Mucosa of stomach (tissue), 1 donor: ENCODE measurements around the gene PSMA7.

Experiments
- H3K27me3 ChIP-seq: one replicate; pipeline ENCODE4 v1.7.0; 2013; ENCODE audit warnings: mild to moderate bottlenecking, low read length; ENCODE audit not compliant: control insufficient read depth, insufficient read depth
- H3K36me3 ChIP-seq: one replicate; pipeline ENCODE4 v1.7.0; 2013; ENCODE audit warnings: low read length; ENCODE audit not compliant: control insufficient read depth, insufficient read depth
- H3K4me1 ChIP-seq: one replicate; pipeline ENCODE4 v1.7.0; 2013; ENCODE audit warnings: mild to moderate bottlenecking, low read length; ENCODE audit not compliant: control insufficient read depth, insufficient read depth
- H3K4me3 ChIP-seq: one replicate; pipeline ENCODE4 v1.7.0; 2013; ENCODE audit warnings: low read length
- H3K9ac ChIP-seq: one replicate; pipeline ENCODE4 v1.7.0; 2013; ENCODE audit warnings: mild to moderate bottlenecking, low read length, moderate library complexity
- H3K9me3 ChIP-seq: one replicate; pipeline ENCODE4 v1.7.0; 2013; ENCODE audit warnings: mild to moderate bottlenecking, low read length, moderate library complexity; ENCODE audit not compliant: control insufficient read depth
- donor health status: Pancreatic carcinoma.

The PSMA7 gene

DNA sequence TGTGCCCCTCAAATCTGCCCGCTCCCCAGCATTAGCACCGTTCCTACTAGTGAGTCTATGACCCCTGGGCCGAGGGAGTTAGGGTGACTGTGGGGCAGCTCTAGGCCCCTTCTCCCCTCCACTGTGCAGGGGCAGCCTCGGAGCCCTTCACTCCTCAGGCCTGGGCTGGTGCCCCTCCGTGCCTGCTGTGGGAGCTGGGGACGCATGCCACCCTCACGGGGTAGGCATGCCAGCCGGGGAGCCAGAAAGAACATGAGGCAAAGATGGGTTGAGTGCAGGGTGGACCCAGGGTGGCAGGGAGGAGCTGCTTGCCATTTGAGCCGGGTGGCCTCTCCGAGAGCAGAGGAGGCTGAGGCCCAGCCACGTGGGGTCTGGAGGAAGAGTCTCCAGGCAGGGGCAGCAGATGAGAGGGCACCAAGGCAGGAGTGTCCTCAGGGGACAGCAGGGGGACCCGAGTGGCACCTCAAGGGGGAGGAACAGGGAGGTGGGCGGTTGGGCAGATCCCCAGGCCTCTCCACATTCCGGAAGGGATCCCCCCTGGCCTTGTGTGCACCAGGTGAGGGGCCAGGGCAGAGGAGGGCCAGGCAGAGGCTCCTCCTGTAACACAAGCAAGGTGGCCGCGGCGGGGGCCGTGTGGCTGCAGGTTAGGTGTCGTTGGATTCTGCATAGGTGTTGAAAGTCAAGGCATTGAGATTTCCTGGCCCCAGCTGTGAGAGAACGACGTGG lies 39.5 kb downstream of the PSMA7 start:
- H3K9me3 ChIP-seq: peaks cover 7% of the 10 kb centered on the region
- H3K27me3 ChIP-seq: peaks cover 8% of the 10 kb centered on the region

DNA sequence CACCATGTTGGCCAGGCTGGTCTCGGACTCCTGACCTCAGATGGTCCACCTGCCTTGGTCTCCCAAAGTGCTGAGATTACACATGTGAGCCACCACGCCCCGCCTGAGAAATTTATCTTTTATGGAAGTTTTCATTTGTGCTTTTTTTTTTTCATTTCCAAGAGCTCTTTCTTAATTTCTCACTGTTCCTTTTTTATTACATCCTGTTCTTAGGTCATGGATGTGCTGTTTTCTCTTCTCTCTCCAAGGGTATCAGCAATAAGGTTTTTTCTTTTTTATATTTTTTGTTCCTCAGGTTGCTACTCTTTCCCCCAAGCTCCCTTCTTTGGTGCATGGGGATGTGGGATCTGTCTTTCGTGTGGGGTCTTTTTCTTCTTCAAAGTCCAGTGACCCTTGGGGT lies 42.1 kb downstream of the PSMA7 start:
- no peaks in the 10 kb centered on the region for H3K4me1 ChIP-seq
- peaks cover 7% of the 10 kb centered on the region for H3K9me3 ChIP-seq
- H3K9ac ChIP-seq: no peak overlapping the region
- H3K4me3 ChIP-seq: no peak overlapping the region
- peaks cover 8% of the 10 kb centered on the region for H3K27me3 ChIP-seq
- no peaks in the 10 kb centered on the region for H3K36me3 ChIP-seq

More for the DNA sequence above, 39.5 kb downstream of the PSMA7 start:
- no peaks in the 10 kb centered on the region for H3K4me1 ChIP-seq
- no peak overlapping the region for H3K4me3 ChIP-seq
- no peaks in the 10 kb centered on the region for H3K36me3 ChIP-seq
- H3K9ac ChIP-seq: no peak overlapping the region

- Histone ChIP-seq H3K36me3 (no peaks in the 10 kb centered on the region), H3K9ac (no peak overlapping the region), H3K4me3 (no peak overlapping the region), H3K4me1 (no peaks in the 10 kb centered on the region), H3K9me3 (peaks cover 7% of the 10 kb centered on the region), H3K27me3 (peaks cover 8% of the 10 kb centered on the region)
Measured at GRCh38 chr20:62097881-62098407, 45.2 kb downstream of the PSMA7 start.

DNA sequence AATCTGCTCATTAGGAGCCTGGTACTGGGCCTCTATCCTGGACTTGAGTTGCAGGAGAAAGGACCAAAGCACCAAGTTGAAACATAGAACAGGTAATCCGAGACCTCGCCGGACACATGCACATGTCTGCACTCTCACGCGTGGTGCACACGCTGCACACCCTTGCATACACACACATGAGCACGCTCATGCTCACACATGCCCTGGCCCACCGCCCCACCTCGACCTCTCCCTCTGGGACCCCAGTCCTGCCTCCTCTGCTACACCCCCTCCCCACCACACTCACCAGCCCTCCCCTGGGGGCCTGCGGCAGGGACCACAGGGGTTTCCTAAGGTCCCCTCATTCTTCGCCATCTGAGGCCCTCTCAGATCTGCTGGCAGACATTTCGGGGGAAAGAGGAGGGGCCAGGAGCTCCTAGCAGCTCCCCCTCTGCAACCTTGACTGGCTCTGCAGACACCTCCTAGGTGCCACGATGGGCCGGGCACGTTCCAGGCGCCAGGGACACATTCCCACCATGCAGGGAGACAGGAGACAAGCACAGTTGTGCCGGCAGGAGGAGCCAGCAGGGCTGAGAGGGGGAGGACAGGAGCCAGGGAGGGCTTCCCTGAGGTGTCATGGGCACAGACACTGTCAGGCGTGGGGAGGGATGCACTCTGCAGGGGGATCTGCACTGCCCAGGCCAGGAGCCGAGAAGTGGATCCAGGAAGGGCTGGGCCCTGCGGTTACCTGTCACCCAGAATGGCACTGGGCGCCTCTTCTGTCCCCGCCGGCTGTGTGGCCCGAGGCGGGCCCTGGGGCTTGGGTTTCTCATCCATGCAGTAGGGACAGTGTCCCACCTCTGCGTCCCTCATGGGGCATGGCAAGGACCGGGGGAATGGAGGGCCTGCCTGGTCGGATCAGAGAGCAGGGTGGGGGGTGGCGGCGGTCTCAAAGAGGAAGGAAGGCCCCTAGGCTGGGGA lies 46.5 kb downstream of the PSMA7 start:
- Histone ChIP-seq H3K4me3 (no peak overlapping the region), H3K36me3 (no peaks in the 10 kb centered on the region), H3K4me1 (no peaks in the 10 kb centered on the region), H3K9ac (no peak overlapping the region), H3K9me3 (peaks cover 7% of the 10 kb centered on the region), H3K27me3 (peaks cover 1% of the 10 kb centered on the region)

- H3K9me3 ChIP-seq: no peaks in the 10 kb centered on the region
- H3K9ac ChIP-seq: no peak overlapping the region
- no peak overlapping the region for H3K4me3 ChIP-seq
- H3K4me1 ChIP-seq: no peaks in the 10 kb centered on the region
- H3K36me3 ChIP-seq: no peaks in the 10 kb centered on the region
- peaks cover 8% of the 10 kb centered on the region for H3K27me3 ChIP-seq
Measured at GRCh38 chr20:62089393-62089792, 53.8 kb downstream of the PSMA7 start.

- Histone ChIP-seq H3K27me3 (peaks cover 8% of the 10 kb centered on the region), H3K36me3 (no peaks in the 10 kb centered on the region), H3K9ac (no peak overlapping the region), H3K9me3 (no peaks in the 10 kb centered on the region), H3K4me1 (no peaks in the 10 kb centered on the region), H3K4me3 (no peak overlapping the region)
Measured at GRCh38 chr20:62088258-62089127, 54.7 kb downstream of the PSMA7 start.

DNA sequence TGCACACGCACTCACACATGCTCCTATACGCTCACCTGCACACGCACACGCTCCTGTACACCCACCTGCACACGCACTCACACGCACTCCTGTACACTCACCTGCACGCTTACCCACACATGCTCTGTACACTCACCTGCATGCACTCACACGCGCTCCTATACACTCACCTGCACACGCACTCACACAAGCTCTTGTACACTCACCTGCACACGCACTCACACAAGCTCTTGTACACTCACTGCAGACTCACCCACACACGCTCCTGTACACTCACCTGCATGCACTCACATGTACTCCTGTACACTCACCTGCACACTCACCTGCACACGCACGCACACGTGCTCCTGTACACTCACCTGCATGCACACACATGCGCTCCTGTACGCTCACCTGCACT lies 55.6 kb downstream of the PSMA7 start:
- peaks cover 8% of the 10 kb centered on the region for H3K27me3 ChIP-seq
- no peaks in the 10 kb centered on the region for H3K4me1 ChIP-seq
- H3K4me3 ChIP-seq: no peak overlapping the region
- no peaks in the 10 kb centered on the region for H3K9me3 ChIP-seq
- H3K9ac ChIP-seq: no peak overlapping the region
- no peaks in the 10 kb centered on the region for H3K36me3 ChIP-seq

- Histone ChIP-seq H3K9me3 (no peaks in the 10 kb centered on the region), H3K36me3 (no peaks in the 10 kb centered on the region), H3K4me1 (no peaks in the 10 kb centered on the region), H3K9ac (no peak overlapping the region), H3K4me3 (no peak overlapping the region), H3K27me3 (peaks cover 8% of the 10 kb centered on the region)
Measured at GRCh38 chr20:62087227-62087626, 56.0 kb downstream of the PSMA7 start.
